MG63 (cell line): ENCODE data around the gene API5. TPM values are rescaled to one million over a fixed set of nuclear protein-coding genes. Genes with fewer than 3 reads are reported as not detected.
"Not testable (repeated sequence)": the region's sequence is repeated elsewhere in the genome, so short reads cannot be mapped to it uniquely, and the experiment has no call there.

ENCODE experiments used
- DNase-seq: peaks from one replicate; pipeline ENCODE4 v3.0.0-alpha.2; 2020
- H3K27me3 ChIP-seq: fragments of 250-450 bp; sonication (Bioruptor Pico); 2 replicates; pipeline ENCODE4 v1.5.1; 2020; ENCODE audit warnings: mild to moderate bottlenecking, moderate library complexity
- H3K36me3 ChIP-seq: fragments of 250-450 bp; sonication (Bioruptor Pico); 2 replicates; pipeline ENCODE4 v1.5.1; 2020; ENCODE audit warnings: mild to moderate bottlenecking, moderate library complexity
- H3K4me3 ChIP-seq: fragments of 250-450 bp; sonication (Bioruptor Pico); 2 replicates; pipeline ENCODE4 v1.5.1; 2020; ENCODE audit warnings: mild to moderate bottlenecking, moderate library complexity
- H3K9me3 ChIP-seq: fragments of 250-450 bp; sonication (Bioruptor Pico); 2 replicates; pipeline ENCODE4 v1.5.1; 2020; ENCODE audit warnings: mild to moderate bottlenecking, moderate library complexity
- total RNA-seq: library from RNA; depleted of rRNA; stranded (reverse); fragments of >200 nt; shearing (Covaris generic); gene quantifications from 2 replicates; pipeline ENCODE4 v1.2.3, GENCODE V29; 2014; ENCODE audit warnings: low replicate concordance; rRNA removed

API5 gene
- 19.6 and 22.2 TPM in 2 replicates for total RNA-seq

GRCh38 chr11:43311791-43312607, at the start of gene API5:
TSS of gene API5 (plus strand) at chr11:43311996. CDS start at chr11:43312128, 132 bp downstream.
- Histone ChIP-seq H3K4me3 (peak within 1 kb of the TSS; percentile 93), H3K9me3 (no peaks in the 10 kb centered on the region), H3K27me3 (no peaks in the 10 kb centered on the region), H3K36me3 (peaks cover 17% of the 10 kb centered on the region)
- peak; percentile 95 for DNase-seq

GRCh38 chr11:43267856-43268580, 43.8 kb upstream of the API5 start:
- DNase-seq: peak; percentile 52
- Histone ChIP-seq H3K36me3 (no peaks in the 10 kb centered on the region), H3K27me3 (0 out of 2 replicates have a peak, but pooled peaks cover 2% of the 10 kb centered on the region), H3K4me3 (no peak overlapping the region), H3K9me3 (no peaks in the 10 kb centered on the region)

- Histone ChIP-seq H3K4me3 (no peak overlapping the region), H3K9me3 (no peaks in the 10 kb centered on the region), H3K27me3 (no peaks in the 10 kb centered on the region), H3K36me3 (no peaks in the 10 kb centered on the region)
- no peak for DNase-seq
These were observed 43.0 kb upstream of the API5 start for GRCh38 chr11:43268786-43269185.

- H3K36me3 ChIP-seq: no peaks in the 10 kb centered on the region
- DNase-seq: no peak
- no peak overlapping the region for H3K4me3 ChIP-seq
- no peaks in the 10 kb centered on the region for H3K27me3 ChIP-seq
- no peaks in the 10 kb centered on the region for H3K9me3 ChIP-seq
These were observed 42.4 kb upstream of the API5 start for GRCh38 chr11:43269254-43269918.

- Histone ChIP-seq H3K36me3 (no peaks in the 10 kb centered on the region), H3K27me3 (no peaks in the 10 kb centered on the region), H3K4me3 (no peak overlapping the region), H3K9me3 (no peaks in the 10 kb centered on the region)
- no peak for DNase-seq
These were observed 41.3 kb upstream of the API5 start for GRCh38 chr11:43270468-43270867.

DNA sequence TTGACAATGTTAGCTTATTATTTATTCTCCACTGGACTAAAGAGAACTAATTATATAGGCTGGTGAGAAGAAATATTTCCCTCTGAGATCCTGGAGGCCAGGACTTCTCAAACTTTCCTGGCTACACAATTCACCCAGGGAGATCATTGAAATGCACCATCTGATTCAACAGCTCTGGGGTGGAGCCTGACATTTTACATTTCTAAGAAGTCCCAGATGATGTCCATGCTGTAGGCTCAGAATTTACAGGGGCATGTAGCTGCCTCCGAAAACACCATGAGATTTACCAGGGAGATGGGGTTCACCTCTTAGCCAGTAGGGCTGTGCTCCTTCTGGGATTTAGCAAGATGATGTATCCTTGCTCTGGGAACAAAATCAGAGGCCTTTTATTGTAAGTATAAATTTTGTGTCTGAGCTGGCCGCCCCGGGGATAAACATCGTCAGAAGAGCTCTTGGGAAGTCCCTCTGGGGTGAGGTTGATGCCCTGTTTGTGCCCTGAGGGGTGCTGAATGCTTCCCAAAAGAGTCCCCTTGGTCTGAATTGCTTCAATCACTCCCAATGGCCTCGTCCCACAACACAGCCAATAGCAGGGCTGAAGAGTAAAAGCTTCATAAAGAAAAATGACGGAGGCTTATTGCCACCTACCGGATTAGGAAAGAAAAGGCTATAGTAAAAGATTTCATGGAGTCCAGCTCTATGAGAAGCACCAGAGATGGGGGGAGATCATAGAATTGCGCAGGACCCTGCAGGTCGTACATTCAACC, 33.4 kb upstream of the API5 start:
- H3K9me3 ChIP-seq: no peaks in the 10 kb centered on the region
- H3K36me3 ChIP-seq: no peaks in the 10 kb centered on the region
- peak; percentile 7 for DNase-seq
- no peak overlapping the region for H3K4me3 ChIP-seq
- H3K27me3 ChIP-seq: peaks cover 23% of the 10 kb centered on the region

DNA sequence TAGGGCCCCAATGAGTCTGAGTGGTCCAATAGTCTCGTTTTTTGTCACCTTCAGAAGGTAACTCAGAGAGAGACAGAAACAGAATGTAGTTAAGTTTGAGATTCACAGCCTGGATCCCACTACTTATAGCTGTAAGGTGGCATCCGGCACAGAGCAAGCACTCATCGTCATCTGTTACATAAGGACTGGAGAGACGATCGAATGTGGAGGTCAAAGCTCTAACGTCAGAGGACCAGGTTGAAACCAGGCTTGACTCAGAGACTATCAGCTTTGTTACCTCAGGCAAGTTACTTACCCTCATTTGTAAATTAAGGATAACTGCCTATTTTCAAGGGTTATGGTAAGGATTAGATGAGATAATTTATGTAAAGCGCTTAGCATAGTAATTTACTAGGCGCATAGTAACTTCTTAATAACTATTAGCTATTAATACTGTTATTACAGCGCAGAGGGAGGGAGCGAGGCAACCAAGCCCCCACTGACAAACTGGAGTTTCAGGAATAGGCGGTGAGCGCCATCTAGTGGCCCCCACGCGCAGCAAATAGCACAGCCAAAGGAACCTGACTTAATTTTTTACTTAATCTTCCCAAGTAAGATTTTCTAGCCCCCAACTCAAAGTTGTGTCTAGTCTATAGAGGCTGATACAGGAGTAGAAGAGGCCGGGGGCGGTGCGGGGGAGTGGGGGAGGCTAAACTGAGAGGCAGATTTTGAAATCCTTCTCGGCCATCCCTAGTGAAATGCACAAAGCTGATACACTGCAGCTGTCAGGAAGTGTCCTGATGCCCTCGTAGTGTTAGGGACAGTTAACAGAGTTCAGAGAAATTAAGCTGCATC, 29.0 kb upstream of the API5 start:
- peak; percentile 26 for DNase-seq
- Histone ChIP-seq H3K4me3 (no peak overlapping the region), H3K36me3 (no peaks in the 10 kb centered on the region)

GRCh38 chr11:43285826-43286225, 26.0 kb upstream of the API5 start:
- no peak for DNase-seq
- Histone ChIP-seq H3K4me3 (no peak overlapping the region), H3K27me3 (peaks cover 17% of the 10 kb centered on the region), H3K9me3 (no peaks in the 10 kb centered on the region), H3K36me3 (no peaks in the 10 kb centered on the region)

More for the DNA sequence above, 29.0 kb upstream of the API5 start:
- Histone ChIP-seq H3K9me3 (no peaks in the 10 kb centered on the region), H3K27me3 (peaks cover 23% of the 10 kb centered on the region)

GRCh38 chr11:43289368-43289767, 22.4 kb upstream of the API5 start:
- H3K4me3 ChIP-seq: no peak overlapping the region
- H3K9me3 ChIP-seq: no peaks in the 10 kb centered on the region
- no peaks in the 10 kb centered on the region for H3K36me3 ChIP-seq
- peaks cover 14% of the 10 kb centered on the region for H3K27me3 ChIP-seq
- DNase-seq: no peak

DNA sequence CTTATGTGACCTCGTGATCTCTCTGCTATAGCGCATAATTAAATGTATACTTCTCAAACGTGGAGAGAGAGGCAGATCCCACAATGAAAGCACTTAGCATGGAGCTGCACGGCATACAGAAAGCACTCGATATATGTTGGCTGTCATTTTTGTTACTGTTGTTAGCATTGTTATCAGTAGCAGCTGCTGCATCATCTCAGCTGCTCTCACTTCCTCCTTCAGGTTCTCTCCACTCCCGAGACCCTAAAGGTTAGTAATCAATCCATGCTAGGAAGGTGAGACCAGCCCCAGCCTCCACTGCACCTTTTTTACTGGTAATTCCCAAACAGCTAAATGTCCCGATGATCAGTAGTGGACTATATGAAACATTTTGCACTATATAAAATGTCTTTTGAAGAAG, 13.4 kb upstream of the API5 start:
- no peak for DNase-seq
- Histone ChIP-seq H3K4me3 (no peak overlapping the region), H3K27me3 (peaks cover 12% of the 10 kb centered on the region), H3K36me3 (no peaks in the 10 kb centered on the region), H3K9me3 (peaks cover 12% of the 10 kb centered on the region)

GRCh38 chr11:43315966-43316365, 4.2 kb downstream of the API5 start:
- H3K36me3 ChIP-seq: peaks cover 47% of the 10 kb centered on the region
- no peak for DNase-seq

GRCh38 chr11:43316451-43316850, 4.7 kb downstream of the API5 start:
- no peak for DNase-seq
- Histone ChIP-seq H3K4me3 (no peak overlapping the region), H3K9me3 (no peaks in the 10 kb centered on the region), H3K36me3 (peaks cover 52% of the 10 kb centered on the region), H3K27me3 (no peaks in the 10 kb centered on the region)

More at GRCh38 chr11:43315966-43316365, 4.2 kb downstream of the API5 start:
- no peaks in the 10 kb centered on the region for H3K9me3 ChIP-seq
- no peak overlapping the region for H3K4me3 ChIP-seq
- no peaks in the 10 kb centered on the region for H3K27me3 ChIP-seq

- peaks cover 90% of the 10 kb centered on the region for H3K36me3 ChIP-seq
- no peaks in the 10 kb centered on the region for H3K27me3 ChIP-seq
- peak; percentile 76 for DNase-seq
- H3K4me3 ChIP-seq: no peak overlapping the region
- H3K9me3 ChIP-seq: no peaks in the 10 kb centered on the region
These were observed 16.2 kb downstream of the API5 start for GRCh38 chr11:43327987-43328386.

DNA sequence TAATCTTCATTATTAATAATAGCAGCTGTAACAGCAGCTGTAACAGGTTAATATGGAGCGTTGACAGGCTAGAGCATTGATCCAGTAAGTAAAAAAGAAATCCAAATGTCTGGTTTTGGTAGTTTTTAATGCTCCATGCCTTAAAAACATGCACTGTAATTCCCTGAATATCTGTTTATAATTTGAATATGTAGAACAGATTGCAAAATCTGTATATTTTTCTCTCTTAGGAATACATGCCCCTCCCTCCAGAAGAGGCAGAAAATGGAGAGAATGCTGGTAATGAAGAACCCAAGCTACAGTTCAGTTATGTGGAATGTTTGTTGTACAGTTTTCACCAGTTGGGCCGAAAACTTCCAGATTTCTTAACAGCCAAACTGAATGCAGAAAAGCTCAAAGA, 16.7 kb downstream of the API5 start:
- H3K4me3 ChIP-seq: no peak overlapping the region

DNA sequence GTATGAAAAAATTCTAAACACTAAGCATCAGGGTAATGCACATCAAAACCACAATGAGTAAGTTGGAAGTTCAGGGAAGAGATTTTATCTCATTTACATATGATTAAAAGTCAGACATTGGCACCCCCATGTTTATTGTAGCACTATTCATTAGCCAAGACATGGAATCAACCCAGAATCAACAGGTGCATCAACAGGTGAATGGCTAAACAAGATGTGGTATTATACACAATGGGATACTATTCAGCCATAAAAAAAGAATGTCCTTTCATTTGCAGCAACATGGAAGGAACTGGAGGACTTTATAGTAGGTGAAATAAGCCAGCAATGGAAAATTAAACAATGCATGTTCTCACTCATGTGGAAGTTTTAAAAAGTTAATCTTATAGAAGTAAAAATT, 29.4 kb downstream of the API5 start:
- H3K27me3 ChIP-seq: no peaks in the 10 kb centered on the region
- H3K9me3 ChIP-seq: no peaks in the 10 kb centered on the region
- no peak overlapping the region for H3K4me3 ChIP-seq
- no peak for DNase-seq
- peaks cover 46% of the 10 kb centered on the region for H3K36me3 ChIP-seq

More for the DNA sequence above, 16.7 kb downstream of the API5 start:
- DNase-seq: no peak
- Histone ChIP-seq H3K36me3 (peaks cover 90% of the 10 kb centered on the region), H3K27me3 (no peaks in the 10 kb centered on the region), H3K9me3 (no peaks in the 10 kb centered on the region)

DNA sequence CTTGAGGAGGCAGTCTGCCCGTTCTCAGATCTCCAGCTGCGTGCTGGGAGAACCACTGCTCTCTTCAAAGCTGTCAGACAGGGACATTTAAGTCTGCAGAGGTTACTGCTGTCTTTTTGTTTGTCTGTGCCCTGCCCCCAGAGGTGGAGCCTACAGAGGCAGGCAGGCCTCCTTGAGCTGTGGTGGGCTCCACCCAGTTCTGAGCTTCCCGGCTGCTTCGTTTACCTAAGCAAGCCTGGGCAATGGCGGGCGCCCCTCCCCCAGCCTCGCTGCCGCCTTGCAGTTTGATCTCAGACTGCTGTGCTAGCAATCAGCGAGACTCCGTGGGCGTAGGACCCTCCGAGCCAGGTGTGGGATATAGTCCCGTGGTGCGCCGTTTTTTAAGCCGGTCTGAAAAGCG, 39.6 kb downstream of the API5 start:
- H3K4me3 ChIP-seq, H3K36me3 ChIP-seq, H3K27me3 ChIP-seq, H3K9me3 ChIP-seq, DNase-seq: not testable (repeated sequence)
